OCI-LY3 (cell line): ENCODE results near the gene SRP54.

ENCODE experiments used
- CTCF ChIP-seq: fragments of 200-600, 300-600 bp; sonication (generic); IDR thresholded peaks from 2 replicates; pipeline ENCODE4 v1.5.1; 2014; ENCODE audit warnings: antibody characterized with exemption, low read length, low read depth
- EZH2phosphoT487 ChIP-seq: fragments of 200-600 bp; shearing (Covaris generic); IDR thresholded peaks from 2 replicates; pipeline ENCODE4 v1.6.1; 2018; ENCODE audit warnings: antibody characterized with exemption, mixed run types, low read depth

GRCh38 chr14:34933301-34933700 lies 49.5 kb upstream of the SRP54 start:
- TF ChIP-seq CTCF (no peak), EZH2phosphoT487 (no peak)
